PFSK-1 (cell line): ENCODE results near the gene ACTR8.

Experiments
- FOXP2 ChIP-seq: optimal IDR thresholded peaks from 2 replicates; pipeline ENCODE3; 2011; ENCODE audit warnings: borderline replicate concordance, control low read depth, inconsistent platforms; ENCODE audit not compliant: insufficient read depth; ENCODE audit errors: extremely low read length, extremely low read depth
- POLR2AphosphoS5 ChIP-seq: IDR thresholded peaks from 2 replicates; pipeline ENCODE4 v1.6.1; 2012; ENCODE audit warnings: low read depth, mild to moderate bottlenecking, control low read depth, low read length, moderate library complexity
- REST ChIP-seq, 2 experiments: IDR thresholded peaks; 2 replicates each; pipeline versions ENCODE4 v1.6.1 to v1.8.0; 2011 to 2012; ENCODE audit warnings: low read depth in 2 of 2, low read length in 2 of 2, control low read depth in 1 of 2, inconsistent platforms in 1 of 2, mild to moderate bottlenecking in 1 of 2, moderate library complexity in 1 of 2; ENCODE audit not compliant: insufficient read depth in 1 of 2
- SIN3A ChIP-seq: IDR thresholded peaks from 2 replicates; pipeline ENCODE4 v1.6.1; 2012; ENCODE audit warnings: mild to moderate bottlenecking, low read length, moderate library complexity, borderline replicate concordance; ENCODE audit not compliant: insufficient read depth
- TAF1 ChIP-seq: IDR thresholded peaks from 2 replicates; pipeline ENCODE4 v1.6.1; 2012; ENCODE audit warnings: low read length, control low read depth, borderline replicate concordance; ENCODE audit not compliant: insufficient read depth

GRCh38 chr3:53819163-53819868, 62.6 kb downstream of the ACTR8 start:
- TF ChIP-seq POLR2AphosphoS5 = no peak
- no peak for TF ChIP-seq REST (IDR thresholded peaks at IDR 0.05; ENCODE audit: insufficient read depth in 1 of 2, low read depth in 2 of 2, low read length in 2 of 2)
- no peak for TF ChIP-seq FOXP2
- no peak for TF ChIP-seq TAF1
- no peak for TF ChIP-seq SIN3A
